GM19025 (cell line): ENCODE measurements around the gene TICRR.

ENCODE experiments used
- ATAC-seq: cut with Tn5 transposase; IDR thresholded peaks from one replicate; pipeline ENCODE4 v1.9.1; 2021; ENCODE audit warnings: mild to moderate bottlenecking, low read depth, moderate library complexity; ENCODE audit not compliant: unreplicated experiment

The TICRR gene

DNA sequence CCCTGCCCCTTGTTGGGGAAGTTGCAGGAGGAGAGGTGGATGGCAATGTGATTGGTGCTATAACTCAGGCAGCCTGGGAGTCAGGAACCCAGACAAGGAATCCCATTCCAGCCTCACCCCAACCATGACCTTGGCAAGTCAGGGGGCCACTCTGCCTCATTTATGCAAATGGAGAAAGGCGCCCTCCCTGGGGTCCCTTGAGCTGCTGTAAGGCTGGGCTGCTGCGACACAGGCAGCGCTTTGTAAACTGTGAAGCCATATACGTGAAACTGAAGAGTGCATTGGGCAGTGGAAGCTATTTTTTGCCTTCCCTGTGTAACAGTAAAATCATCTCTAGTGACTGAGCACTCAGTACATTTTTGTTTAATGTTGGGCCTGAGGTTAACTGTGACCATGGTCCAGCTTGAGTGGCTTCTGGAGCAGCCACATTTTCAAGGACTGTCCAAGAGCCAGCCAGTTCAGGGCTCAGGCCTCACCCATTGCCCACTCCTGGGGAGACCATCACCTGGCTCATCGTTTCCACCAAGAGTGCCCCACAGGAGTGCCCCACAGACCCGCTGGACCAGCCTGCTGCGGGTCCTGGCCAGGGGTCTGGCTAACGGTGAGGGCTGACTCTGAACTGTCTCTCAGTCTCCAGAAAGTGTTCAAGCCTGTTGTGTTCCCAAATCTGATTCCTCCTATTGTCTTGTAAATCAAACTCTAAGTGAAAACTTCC is 52.1 kb downstream of the TICRR start:
- no peak for ATAC-seq

DNA sequence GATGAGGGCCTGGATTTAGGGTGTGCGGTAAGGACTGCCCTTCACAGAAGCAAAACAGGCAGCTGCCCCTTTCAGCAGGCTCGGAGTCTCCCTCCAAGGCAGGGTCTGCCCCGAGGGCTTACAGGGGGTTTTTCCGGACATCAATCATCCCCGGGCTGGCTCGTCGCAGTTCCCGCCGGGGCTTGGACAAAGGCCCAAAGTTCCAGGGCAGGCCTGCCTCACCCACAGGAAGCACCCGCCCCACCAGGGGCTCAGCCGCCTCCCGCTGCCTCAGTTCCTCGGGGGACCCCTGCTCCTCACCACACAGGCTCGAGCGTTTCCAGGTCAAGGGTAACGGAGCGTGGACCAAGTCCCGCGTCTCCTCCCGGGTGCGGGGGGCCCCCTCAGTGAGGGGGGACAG is 53.0 kb downstream of the TICRR start:
- no peak for ATAC-seq

DNA sequence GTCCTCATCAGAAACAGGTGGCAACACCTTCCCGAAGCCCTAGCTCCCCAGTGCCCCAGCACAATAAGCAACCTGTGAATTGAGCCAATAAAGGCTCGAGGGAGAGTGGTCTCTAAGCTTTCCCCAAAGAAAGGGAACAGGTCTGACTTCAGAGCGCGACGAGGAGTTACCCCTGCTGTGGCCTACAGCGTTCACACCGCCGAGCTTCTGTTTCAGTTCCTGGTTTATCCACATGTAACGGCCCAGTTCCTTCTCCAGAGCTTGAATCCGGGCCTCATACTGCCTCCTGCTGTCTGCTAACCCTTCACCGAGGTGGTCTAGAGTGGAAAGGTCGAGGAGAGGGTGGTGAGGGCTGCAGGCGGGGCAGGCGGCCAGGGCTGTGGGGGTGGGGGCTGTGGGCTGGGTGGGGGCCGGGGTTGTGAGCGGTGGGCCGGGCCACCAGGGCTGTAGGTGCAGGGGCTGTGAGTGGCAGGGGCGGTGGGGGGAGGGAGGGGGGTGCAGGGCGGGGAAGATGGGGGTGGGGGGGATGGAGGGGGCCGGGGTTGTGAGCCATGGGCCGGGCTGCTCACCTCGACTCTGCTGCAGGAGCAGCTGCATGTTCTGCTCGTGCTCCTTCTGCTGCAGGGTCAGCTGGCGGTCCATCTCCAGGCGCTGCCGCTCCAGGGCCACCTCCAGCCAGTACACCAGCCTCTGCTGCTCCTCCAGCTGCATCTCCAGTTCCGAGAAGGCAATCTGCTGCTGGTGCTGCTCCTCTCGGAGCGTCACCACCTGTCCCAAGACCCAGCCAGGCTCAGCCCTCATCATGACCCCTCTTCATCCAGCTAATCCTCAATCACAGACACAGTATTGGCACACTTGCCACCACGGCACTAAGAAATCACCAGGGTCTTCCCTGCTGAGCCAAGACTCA is 53.8 kb downstream of the TICRR start:
- no peak for ATAC-seq

DNA sequence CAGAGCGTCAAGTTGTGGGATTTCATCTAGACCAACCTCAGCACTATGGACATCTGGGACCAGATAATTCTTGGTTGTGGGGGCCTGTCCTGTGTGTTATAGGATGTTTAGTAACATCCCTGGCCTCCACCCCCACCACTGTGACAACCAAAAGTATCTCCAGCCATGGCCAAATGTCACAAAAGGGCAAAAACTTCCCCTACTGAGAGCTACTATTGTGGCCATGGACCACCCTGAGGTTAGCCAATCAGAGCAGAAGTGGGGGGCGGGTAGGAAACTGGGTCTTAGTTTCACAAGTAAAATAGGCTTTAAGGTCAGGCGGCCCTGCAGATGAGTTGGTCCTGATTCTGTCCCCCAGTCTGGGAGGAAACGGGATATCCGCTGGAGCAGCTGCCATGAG is 54.6 kb downstream of the TICRR start:
- ATAC-seq: no peak

DNA sequence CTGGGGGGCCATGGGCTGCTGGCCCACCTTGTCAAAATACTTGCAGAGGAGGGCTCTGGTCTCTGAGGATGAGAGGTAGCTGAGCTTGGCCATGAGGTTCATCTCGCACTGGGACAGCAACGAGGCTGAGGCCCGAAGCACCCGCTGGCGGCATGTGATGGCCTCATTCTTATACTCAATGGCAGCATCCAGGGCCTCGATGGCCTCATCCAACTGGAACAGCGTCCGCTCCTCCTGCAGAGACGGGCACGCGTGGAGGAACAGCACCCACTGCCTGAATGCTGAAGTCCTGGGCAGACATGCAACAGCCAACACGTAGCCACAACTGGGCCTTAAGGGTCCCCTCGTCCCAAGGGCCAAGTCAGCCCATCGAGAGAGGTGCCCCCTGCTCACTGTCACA is 55.0 kb downstream of the TICRR start:
- no peak for ATAC-seq

DNA sequence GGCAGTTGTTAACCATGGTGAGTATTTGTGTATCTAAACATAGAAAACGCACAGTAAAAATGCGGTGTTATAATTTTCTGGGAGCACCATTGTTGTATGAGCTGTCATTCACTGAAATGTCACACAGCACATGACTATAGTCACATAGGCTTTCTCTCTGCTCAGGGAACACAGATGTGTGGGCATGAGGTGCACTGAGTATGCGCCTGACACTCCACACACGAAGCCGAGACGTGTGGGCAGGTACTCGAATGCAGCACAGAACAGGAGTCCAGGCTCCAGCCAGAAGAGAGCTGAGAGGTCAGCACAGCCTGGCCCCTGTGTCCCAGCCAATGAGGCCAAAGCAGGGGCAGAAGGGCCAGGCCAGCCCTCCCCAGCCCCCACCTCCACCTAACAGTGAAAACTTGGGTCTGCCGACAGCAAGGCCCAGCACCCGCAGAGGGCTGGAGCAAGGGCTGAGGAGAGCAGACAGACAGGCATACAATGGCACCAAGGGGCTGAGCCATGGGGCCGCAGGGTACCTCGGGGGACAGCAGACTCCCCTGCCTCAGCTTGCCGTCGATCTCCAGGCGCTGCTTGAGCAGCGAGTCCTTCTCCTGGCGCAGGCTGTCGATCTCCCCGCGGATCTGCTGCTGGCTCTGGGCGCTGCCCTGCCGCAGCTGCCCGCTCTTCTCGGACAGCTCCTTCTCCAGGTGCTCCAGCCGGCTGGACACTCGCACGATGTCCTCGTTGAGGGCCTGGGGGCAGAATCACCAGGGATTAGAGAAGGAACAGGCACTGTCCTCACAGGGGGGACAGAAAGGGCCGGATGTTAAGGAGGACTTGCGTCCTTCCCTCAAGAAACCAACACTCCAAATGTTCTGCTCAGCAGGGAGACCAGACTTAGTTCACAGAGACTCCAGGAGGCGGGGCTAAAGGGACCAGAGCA is 56.0 kb downstream of the TICRR start:
- ATAC-seq: no peak

DNA sequence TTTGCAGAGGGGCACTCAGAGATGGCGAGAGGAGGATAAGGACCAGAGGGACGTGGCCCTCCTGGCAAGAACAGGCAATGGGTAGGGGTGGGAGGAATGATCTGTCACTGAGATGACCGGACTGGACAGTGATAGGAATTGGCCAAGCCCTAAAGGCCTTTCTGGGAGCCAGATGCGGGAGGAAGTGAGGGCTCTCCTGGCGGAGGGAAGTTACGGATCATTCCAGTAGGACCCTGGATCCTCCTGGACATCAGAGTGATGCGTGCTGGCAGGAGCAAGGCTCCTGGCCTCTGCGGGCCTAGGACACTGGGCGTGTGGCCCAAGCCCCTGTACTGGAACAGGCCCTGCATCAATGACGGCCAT is 56.6 kb downstream of the TICRR start:
- no peak for ATAC-seq

DNA sequence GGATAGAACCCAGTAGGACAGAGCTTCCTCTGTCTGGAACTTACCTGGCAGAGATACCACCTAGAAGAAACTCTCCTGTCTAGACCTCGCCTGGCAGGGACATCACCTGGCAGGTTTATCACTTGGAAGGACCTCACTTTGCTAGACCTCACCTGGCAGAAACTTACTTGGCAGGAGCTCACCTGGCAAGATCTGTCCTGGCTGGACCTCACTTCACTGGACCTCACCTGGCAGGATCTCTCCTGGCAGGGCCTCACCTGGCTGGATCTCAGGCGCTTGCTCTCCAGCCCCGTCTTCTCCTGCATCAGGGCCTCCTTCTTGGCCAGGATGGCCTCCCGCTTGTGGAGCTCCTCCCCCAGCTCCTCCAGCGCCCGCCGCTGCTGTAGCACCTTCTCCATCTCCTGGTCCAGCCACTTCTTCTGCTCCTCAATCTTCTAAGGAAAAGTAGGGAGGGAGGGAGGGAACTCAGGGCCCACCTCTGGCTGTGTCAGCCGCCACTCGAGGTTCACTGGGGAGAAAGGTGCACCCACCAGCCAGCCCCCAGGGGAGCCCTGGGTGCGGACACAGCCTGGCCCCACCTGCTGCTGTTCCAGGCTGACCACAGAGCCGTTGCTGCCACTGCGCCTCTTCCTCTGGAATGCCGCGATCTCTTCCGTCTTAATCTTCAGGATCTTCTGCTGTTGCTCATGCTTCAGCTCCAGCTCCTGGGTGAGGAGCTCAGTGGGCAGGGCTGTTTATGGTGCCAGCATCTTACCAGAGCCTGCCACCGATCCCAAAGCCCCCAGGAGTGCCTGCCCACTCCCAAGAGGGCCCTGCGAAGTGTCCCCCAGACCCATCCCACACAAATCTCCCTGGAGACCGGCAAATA is 57.5 kb downstream of the TICRR start:
- ATAC-seq: no peak

DNA sequence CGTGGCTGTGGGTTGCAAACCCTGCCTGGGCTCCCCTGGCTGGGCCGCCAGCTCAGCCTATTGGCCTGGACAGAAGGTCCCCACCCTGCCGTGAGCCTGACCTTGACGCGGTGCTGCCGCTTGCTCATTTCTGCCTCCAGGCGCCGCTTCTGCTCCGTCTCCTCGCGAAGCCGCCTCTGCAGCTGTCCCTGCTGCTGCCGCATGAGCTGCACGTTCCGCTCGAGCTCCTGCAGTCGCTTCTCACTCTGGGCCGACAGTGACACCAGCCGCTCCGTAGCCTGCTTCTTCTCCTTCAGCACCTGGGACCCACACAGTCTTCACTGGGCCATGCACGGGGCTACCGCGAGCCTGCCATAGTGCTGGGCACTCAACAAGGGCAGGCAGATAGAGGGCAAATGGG is 58.3 kb downstream of the TICRR start:
- no peak for ATAC-seq

DNA sequence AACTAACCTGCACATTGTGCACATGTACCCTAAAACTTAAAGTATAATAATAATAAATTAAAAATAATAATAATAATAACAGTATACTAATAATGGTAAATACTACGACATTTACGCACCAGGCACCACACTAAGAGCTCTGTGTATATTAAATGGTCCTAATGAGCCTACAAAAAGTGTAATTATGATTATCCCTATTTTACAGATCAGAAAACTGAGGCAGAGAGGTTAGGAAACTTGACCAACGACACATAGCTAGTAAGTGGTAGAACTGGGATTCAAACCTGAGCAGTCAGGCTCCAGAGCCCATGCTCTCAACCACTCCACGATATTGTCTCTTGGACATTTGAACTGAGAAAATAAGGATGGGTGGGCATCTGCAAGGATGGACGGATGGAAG is 65.0 kb downstream of the TICRR start:
- no peak for ATAC-seq

DNA sequence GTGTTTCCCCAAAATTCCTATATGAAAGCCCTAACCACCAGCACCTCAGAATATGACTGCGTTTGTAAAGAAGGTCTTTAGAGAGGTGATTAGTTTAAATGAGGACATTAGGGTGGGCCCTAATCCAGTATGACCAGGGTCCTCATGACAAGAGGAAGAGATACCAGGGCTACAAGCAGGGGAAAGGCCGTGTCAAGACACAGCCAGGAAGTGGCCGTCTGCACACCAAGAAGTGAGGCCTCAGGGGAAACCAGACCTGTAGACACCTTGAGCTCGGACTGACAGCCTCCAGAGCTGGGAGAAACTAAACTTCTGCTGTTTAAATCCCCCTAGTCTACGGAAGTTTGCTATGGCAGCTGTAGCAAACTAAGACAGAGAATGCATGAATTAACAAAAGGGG is 65.8 kb downstream of the TICRR start:
- no peak for ATAC-seq

DNA sequence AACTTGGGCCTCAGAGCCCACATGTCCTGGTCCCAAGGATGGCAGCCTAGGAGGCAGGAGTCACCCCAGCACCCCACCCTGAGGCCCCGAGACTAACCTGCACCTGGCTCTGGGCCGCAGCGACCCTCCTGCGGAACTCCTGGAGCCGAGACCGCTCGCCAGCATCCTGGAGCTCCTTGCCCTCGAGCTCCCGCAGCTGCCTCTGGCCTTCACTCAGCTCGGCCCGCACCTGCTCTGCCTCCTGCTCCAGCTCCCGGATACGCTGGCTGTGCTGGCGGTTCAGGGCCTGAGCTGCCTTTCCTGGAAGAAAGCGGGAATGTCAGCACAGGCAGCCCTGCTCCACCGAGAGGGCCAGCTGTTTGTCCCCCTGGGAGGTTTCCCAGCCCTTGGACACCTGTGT is 66.8 kb downstream of the TICRR start:
- ATAC-seq: no peak

DNA sequence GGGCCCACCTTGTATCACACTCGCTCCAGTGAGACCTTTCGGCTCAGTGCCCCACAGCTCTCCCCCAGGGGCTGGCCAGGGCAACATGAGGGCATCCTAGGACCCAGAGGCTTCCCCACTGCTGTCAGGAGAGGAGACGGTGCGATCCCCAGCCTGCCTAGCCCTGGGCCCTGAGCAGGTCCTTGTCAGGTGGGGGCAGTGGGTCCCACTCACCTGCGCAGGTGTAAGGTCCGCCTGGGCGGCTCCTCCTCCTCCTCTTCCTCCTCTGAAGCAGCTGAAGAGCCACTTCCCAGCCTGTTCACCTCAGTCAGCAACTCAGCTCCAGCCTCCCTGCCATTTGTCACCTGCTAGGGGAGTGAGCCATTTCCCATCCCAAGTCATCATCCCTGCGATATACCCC is 70.4 kb downstream of the TICRR start:
- ATAC-seq: no peak

DNA sequence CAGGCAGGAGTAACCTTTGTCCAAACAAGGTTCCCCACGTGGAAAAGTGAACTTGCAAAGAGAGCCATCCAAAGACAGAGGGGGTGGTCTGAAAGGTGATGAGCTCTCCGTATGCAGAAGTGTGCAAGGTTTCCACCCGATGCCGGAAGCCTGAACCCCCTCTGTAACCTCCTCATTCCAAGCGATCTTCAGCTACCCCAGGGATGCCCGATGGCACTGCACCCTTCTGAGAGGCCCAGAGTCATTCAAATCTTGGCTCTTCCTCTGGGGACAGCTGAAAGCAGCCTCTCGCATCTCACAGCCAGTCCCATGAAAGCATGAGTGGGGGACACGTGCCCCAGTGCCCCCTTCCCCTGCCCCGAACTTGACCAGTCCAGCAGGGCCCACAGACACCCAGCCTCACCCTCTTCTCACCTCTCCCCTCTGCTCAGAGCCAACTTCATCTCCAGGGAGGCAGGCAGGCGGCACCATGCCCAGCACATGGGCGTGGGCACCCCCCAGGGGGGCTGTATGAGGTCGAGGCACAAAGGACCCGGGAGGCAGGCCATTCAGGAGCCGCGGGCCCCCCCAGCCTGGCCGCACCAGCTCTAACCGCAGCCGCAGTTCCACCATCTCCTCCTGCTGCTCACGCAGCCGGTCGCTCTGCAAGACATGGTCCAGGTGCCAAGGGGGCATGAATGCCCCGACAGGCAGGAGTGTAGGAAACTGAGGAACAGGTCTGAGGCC is 71.3 kb downstream of the TICRR start:
- no peak for ATAC-seq

DNA sequence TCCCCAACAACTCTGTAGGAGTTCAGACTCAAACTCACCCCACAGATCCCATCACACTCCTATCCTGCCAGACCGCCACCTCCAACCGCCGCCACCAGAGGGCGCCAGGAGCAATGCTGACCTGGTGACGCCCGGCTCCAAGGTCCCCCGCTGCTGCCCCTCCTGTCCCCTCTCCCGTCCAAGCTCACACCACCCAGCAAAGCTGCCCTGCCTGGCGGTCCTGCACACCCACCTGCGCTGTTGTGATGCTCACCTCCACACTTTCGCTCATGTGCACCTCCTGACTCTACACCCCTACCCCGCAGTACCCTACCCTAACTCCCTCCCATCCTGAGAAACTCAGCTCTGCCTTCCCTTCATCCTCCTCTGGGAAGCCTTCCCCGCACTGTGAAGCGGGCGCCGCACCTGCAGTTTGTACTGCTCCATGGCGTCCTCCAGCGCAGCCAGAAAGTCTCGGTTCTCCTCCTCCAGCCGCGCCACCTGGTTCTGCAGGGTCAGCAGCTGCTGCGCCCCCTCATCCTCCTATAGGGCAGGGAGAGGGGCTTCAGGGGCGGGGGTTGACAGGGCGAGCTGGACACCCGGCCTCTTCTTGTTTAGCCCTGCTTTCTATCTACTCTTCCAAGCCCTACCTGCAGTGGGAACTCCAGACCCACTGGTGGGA is 72.1 kb downstream of the TICRR start:
- ATAC-seq: no peak

DNA sequence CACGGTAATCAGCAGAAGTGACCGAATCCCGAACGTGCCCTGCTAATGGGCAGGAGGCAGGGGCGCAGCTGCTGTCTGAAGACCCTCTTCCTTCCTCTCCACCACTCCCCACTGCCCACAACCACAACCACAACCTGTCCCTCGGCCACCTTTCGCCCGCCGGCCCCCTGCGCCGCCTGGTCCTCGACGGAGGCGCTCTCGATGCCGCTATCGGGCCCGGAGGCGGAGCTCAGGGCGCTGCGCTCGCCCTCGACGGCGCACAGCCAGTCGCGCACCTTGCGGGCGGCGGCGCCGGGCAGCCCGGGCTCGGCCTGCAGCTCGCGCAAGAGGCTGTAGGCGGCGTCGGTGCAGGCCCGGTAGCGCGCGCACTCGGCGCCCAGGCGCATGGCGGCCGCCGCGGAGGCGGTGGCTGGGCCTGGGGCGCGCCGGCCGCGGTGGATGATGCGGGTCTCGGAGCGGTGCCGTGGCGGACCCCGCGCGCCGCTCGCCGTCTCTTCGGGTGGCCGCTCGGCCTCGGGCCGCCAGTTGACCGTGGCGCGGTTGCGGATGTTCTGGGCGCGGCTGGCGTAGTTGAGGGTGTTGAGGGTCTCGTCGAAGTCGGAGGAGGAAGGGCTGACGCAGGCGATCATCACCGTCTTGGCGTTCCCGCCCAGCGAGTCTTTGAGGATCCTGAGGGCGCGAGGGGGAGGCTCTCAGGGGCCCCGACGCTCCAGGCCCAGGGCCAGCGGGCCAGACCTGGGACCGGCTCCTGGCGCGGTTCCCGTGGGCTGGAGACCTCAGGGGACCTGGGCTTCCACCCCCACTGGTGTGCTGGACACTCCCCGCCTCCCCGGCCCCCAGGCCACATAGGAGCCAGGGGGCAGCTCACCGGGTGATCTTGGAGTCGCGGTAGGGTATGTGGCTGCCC is 73.1 kb downstream of the TICRR start:
- ATAC-seq: no peak

DNA sequence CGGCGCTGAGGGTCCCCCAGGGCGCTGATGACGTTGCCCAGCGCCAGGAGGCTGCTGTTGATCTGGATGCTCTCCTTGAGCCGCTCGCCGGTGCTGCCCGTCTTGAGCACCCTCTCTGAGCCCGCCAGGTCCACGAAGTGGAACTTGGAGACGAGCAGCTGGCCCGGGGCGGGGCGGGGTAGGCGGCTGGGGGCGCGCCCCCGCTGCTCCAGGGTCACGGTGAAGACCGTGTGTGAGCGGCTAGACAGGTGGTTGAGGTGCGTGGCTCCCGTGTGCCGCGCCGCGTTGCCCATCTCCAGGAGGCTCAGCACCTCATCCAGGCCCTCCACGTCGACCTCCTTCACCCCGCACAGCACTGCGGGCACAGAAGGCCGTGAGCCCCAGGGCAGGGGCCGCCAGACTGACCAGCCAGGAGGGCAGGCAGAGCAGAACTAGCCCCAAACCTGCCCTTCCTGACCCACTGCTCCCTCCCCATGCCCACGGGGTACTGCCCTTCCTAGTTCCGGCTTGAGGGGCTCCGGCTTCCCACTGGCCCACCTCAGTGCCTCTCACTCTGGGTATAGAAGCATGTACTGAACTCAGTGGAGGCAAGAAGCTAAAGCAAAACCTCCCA is 73.8 kb downstream of the TICRR start:
- no peak for ATAC-seq
